Trophoblast cell (in vitro differentiated cells and primary cell): ENCODE measurements around the gene ISCA1.

Experiments used
- DNase-seq, 2 donors: peaks; one replicate each; pipeline ENCODE4 v3.0.0-alpha.2; 2016
- H2AFZ ChIP-seq: 2 replicates; pipeline ENCODE4 v1.6.1; 2013; ENCODE audit warnings: low read length, moderate library complexity, mild to moderate bottlenecking; ENCODE audit not compliant: insufficient read depth, poor library complexity
- H2AK5ac ChIP-seq: 2 replicates; pipeline ENCODE4 v1.6.1; 2013; ENCODE audit warnings: mild to moderate bottlenecking, low read length
- H2BK120ac ChIP-seq: 2 replicates; pipeline ENCODE4 v1.6.1; 2013; ENCODE audit warnings: low read length, mild to moderate bottlenecking, moderate library complexity; ENCODE audit not compliant: insufficient read depth, poor library complexity
- H2BK12ac ChIP-seq: 2 replicates; pipeline ENCODE4 v1.6.1; 2013; ENCODE audit warnings: mild to moderate bottlenecking, low read length, moderate library complexity
- H2BK5ac ChIP-seq: 2 replicates; pipeline ENCODE4 v1.6.1; 2013; ENCODE audit warnings: low read length, low read depth, moderate library complexity, mild to moderate bottlenecking; ENCODE audit not compliant: poor library complexity
- H3K14ac ChIP-seq: 2 replicates; pipeline ENCODE4 v1.6.1; 2013; ENCODE audit warnings: mild to moderate bottlenecking, low read length
- H3K18ac ChIP-seq: 2 replicates; pipeline ENCODE4 v1.6.1; 2013; ENCODE audit warnings: mild to moderate bottlenecking, low read length
- H3K23ac ChIP-seq: 2 replicates; pipeline ENCODE4 v1.6.1; 2013; ENCODE audit warnings: low read length
- H3K27ac ChIP-seq: 2 replicates; pipeline ENCODE4 v1.5.1; 2013; ENCODE audit warnings: low read depth, mild to moderate bottlenecking, inconsistent platforms, low read length, moderate library complexity
- H3K27me3 ChIP-seq: 2 replicates; pipeline ENCODE4 v1.6.1; 2013; ENCODE audit warnings: inconsistent platforms, mild to moderate bottlenecking, low read length, moderate library complexity; ENCODE audit not compliant: insufficient read depth
- H3K36me3 ChIP-seq, 2 experiments: 1 replicate in 1 of 2; 2 replicates in 1 of 2; pipeline ENCODE4 v1.6.1; 2013; ENCODE audit warnings: low read length in 2 of 2, mild to moderate bottlenecking in 2 of 2, moderate library complexity in 1 of 2; ENCODE audit not compliant: insufficient read depth in 2 of 2, control insufficient read depth in 1 of 2
- H3K4ac ChIP-seq: 2 replicates; pipeline ENCODE4 v1.6.1; 2013; ENCODE audit warnings: low read depth, mild to moderate bottlenecking, low read length, moderate library complexity
- H3K4me1 ChIP-seq, 2 experiments: 1 replicate in 1 of 2; 2 replicates in 1 of 2; pipeline ENCODE4 v1.6.1; 2013; ENCODE audit warnings: low read length in 2 of 2, mild to moderate bottlenecking in 2 of 2, moderate library complexity in 1 of 2; ENCODE audit not compliant: insufficient read depth in 2 of 2, control insufficient read depth in 1 of 2
- H3K4me2 ChIP-seq: 2 replicates; pipeline ENCODE4 v1.6.1; 2013; ENCODE audit warnings: inconsistent platforms, mild to moderate bottlenecking, low read length, moderate library complexity
- H3K4me3 ChIP-seq: 2 replicates; pipeline ENCODE4 v1.5.1; 2013; ENCODE audit warnings: mild to moderate bottlenecking, low read depth, low read length, inconsistent platforms
- H3K79me1 ChIP-seq: one replicate; pipeline ENCODE4 v1.6.1; 2013; ENCODE audit warnings: low read length
- H3K79me2 ChIP-seq: 2 replicates; pipeline ENCODE4 v1.6.1; 2013; ENCODE audit warnings: low read length, mild to moderate bottlenecking; ENCODE audit not compliant: control insufficient read depth, insufficient read depth, poor library complexity
- H3K9ac ChIP-seq: 2 replicates; pipeline ENCODE4 v1.6.1; 2013; ENCODE audit warnings: mild to moderate bottlenecking, low read length
- H3K9me3 ChIP-seq: 2 replicates; pipeline ENCODE4 v1.6.1; 2013; ENCODE audit warnings: low read depth, mild to moderate bottlenecking, control low read depth, inconsistent platforms, low read length; ENCODE audit not compliant: insufficient read depth
- H4K12ac ChIP-seq: 2 replicates; pipeline ENCODE4 v1.6.1; 2013; ENCODE audit warnings: low read depth, mild to moderate bottlenecking, low read length, moderate library complexity
- H4K8ac ChIP-seq: 2 replicates; pipeline ENCODE4 v1.6.1; 2013; ENCODE audit warnings: low read depth, mild to moderate bottlenecking, low read length, moderate library complexity
- H4K91ac ChIP-seq: one replicate; pipeline ENCODE4 v1.6.1; 2013; ENCODE audit warnings: low read depth, mild to moderate bottlenecking, low read length, moderate library complexity
- WGBS: extraction: QIAGEN DNeasy Blood & Tissue Kit; methylation state at CpG from one replicate; pipeline ENCODE4 v1.1.7; 2013; ENCODE audit warnings: missing lambda C conversion rate; ENCODE audit not compliant: insufficient read length, insufficient coverage; ENCODE audit errors: extremely low coverage; 5-methylcytosine and 5-hydroxymethylcytosine counted together

Gene ISCA1

GRCh38 chr9:86230858-86231257 is 51.5 kb downstream of the ISCA1 start:
- Histone ChIP-seq H2BK12ac (no peak overlapping the region), H3K79me2 (no peaks in the 10 kb centered on the region), H3K9ac (no peak overlapping the region), H2BK120ac (no peak overlapping the region), H3K23ac (no peak overlapping the region), H2BK5ac (peak overlapping the region; percentile 56), H3K4me2 (no peak overlapping the region), H3K9me3 (no peaks in the 10 kb centered on the region), H3K18ac (no peak overlapping the region), H2AFZ (no peak overlapping the region), H3K36me3 (no peaks in the 10 kb centered on the region), H3K27me3 (no peaks in the 10 kb centered on the region), H4K8ac (no peak overlapping the region), H4K91ac (no peak overlapping the region), H3K4me1 (no peaks in the 10 kb centered on the region), H2AK5ac (no peak overlapping the region), H3K79me1 (no peaks in the 10 kb centered on the region), H3K4ac (no peak overlapping the region), H3K4me3 (no peak overlapping the region), H3K14ac (no peak overlapping the region), H4K12ac (no peak overlapping the region), H3K27ac (no peak overlapping the region)
- WGBS = no CpG with 5 or more reads among the region's 2 CpGs
- no peak for DNase-seq

- Histone ChIP-seq H3K14ac (no peak overlapping the region), H2BK120ac (no peak overlapping the region), H2AK5ac (no peak overlapping the region), H3K9me3 (no peaks in the 10 kb centered on the region), H3K36me3 (no peaks in the 10 kb centered on the region), H4K91ac (no peak overlapping the region), H3K79me1 (no peaks in the 10 kb centered on the region), H4K12ac (no peak overlapping the region), H3K27ac (no peak overlapping the region), H3K4ac (no peak overlapping the region), H2BK12ac (no peak overlapping the region), H2AFZ (no peak overlapping the region), H3K4me3 (no peak overlapping the region), H3K79me2 (no peaks in the 10 kb centered on the region), H3K18ac (no peak overlapping the region), H3K27me3 (no peaks in the 10 kb centered on the region), H3K4me1 (no peaks in the 10 kb centered on the region), H3K23ac (no peak overlapping the region), H4K8ac (no peak overlapping the region), H3K9ac (no peak overlapping the region), H3K4me2 (no peak overlapping the region), H2BK5ac (no peak overlapping the region)
- no CpG with 5 or more reads among the region's 4 CpGs for WGBS
- no peak for DNase-seq
These were observed 59.7 kb downstream of the ISCA1 start for GRCh38 chr9:86222667-86223066.

GRCh38 chr9:86219606-86220005 is 62.7 kb downstream of the ISCA1 start:
- H3K4me1 ChIP-seq = no peaks in the 10 kb centered on the region
- H4K91ac ChIP-seq = no peak overlapping the region
- H2BK5ac ChIP-seq = no peak overlapping the region
- no peak overlapping the region for H3K4me3 ChIP-seq
- H3K79me1 ChIP-seq = no peaks in the 10 kb centered on the region
- H3K9me3 ChIP-seq = no peaks in the 10 kb centered on the region
- H2AK5ac ChIP-seq = no peak overlapping the region
- H3K4me2 ChIP-seq = no peak overlapping the region
- H4K12ac ChIP-seq = no peak overlapping the region
- H2AFZ ChIP-seq = no peak overlapping the region
- DNase-seq = no peak
- H3K4ac ChIP-seq = no peak overlapping the region
- no peaks in the 10 kb centered on the region for H3K27me3 ChIP-seq
- no peak overlapping the region for H3K23ac ChIP-seq
- H3K79me2 ChIP-seq = no peaks in the 10 kb centered on the region
- no CpG with 5 or more reads among the region's 3 CpGs for WGBS
- H3K36me3 ChIP-seq = no peaks in the 10 kb centered on the region
- H4K8ac ChIP-seq = no peak overlapping the region
- no peak overlapping the region for H2BK120ac ChIP-seq
- no peak overlapping the region for H3K27ac ChIP-seq
- H3K14ac ChIP-seq = no peak overlapping the region
- H2BK12ac ChIP-seq = no peak overlapping the region
- no peak overlapping the region for H3K9ac ChIP-seq
- no peak overlapping the region for H3K18ac ChIP-seq

- WGBS = no CpG with 5 or more reads among the region's 7 CpGs
- no peak for DNase-seq
- Histone ChIP-seq H3K9me3 (no peaks in the 10 kb centered on the region), H2AFZ (no peak overlapping the region), H3K79me1 (no peaks in the 10 kb centered on the region), H3K4me1 (no peaks in the 10 kb centered on the region), H3K4me3 (no peak overlapping the region), H2BK12ac (no peak overlapping the region), H4K12ac (no peak overlapping the region), H3K27ac (no peak overlapping the region), H3K27me3 (no peaks in the 10 kb centered on the region), H3K4ac (no peak overlapping the region), H3K79me2 (no peaks in the 10 kb centered on the region), H3K23ac (no peak overlapping the region), H3K9ac (no peak overlapping the region), H2BK120ac (no peak overlapping the region), H3K36me3 (no peaks in the 10 kb centered on the region), H4K91ac (no peak overlapping the region), H3K14ac (no peak overlapping the region), H2AK5ac (no peak overlapping the region), H3K18ac (no peak overlapping the region), H4K8ac (no peak overlapping the region), H2BK5ac (no peak overlapping the region), H3K4me2 (no peak overlapping the region)
These were observed 65.1 kb downstream of the ISCA1 start for GRCh38 chr9:86217076-86217755.
